GM13976 (cell line): ENCODE data around the gene GPR151.

Experiments used
- DNase-seq: peaks from one replicate; pipeline ENCODE4 v3.0.0; 2012; ENCODE audit warnings: low spot score
- in situ Hi-C: fragments of 300-500 bp; cut with MboI; formaldehyde crosslinking; loops from one replicate; pipeline ENCODE4 v1.12.0; 2022; ENCODE audit warnings: low sequenced_read_pairs, mixed read lengths, inconsistent platforms; ENCODE audit not compliant: unreplicated experiment
- TF ChIP-seq, protein P1 (sequence below): IDR thresholded peaks from 2 replicates; pipeline ENCODE4 v1.5.1; 2012; ENCODE audit warnings: borderline replicate concordance, mild to moderate bottlenecking; ENCODE audit not compliant: insufficient read depth; ENCODE audit errors: extremely low read depth, missing control alignments, control extremely low read depth

Gene GPR151

DNA sequence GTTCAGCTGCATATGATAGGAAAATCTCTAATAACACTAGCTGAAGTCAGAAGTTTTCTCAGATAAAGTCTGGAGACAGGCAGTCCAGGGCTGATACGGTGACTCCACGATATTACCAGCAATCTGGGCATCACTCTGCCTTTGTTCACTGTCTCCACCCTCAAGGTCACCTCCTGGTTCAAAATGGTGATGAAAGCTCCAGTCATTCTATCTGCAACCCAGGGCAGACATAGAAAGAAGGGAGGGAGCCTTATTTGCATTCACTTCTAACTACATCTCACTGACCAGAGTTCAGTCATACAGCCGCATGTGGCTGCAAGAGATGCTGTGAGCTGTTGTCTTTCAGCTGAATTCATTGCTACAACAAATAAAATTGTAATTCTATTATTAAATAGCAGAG lies 22.4 kb upstream of the GPR151 start:
- no peak for DNase-seq
- TF ChIP-seq, protein P1, sequence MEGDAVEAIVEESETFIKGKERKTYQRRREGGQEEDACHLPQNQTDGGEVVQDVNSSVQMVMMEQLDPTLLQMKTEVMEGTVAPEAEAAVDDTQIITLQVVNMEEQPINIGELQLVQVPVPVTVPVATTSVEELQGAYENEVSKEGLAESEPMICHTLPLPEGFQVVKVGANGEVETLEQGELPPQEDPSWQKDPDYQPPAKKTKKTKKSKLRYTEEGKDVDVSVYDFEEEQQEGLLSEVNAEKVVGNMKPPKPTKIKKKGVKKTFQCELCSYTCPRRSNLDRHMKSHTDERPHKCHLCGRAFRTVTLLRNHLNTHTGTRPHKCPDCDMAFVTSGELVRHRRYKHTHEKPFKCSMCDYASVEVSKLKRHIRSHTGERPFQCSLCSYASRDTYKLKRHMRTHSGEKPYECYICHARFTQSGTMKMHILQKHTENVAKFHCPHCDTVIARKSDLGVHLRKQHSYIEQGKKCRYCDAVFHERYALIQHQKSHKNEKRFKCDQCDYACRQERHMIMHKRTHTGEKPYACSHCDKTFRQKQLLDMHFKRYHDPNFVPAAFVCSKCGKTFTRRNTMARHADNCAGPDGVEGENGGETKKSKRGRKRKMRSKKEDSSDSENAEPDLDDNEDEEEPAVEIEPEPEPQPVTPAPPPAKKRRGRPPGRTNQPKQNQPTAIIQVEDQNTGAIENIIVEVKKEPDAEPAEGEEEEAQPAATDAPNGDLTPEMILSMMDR = no peak
- in situ Hi-C loops = loop anchor here (25.0 kb wide), 1 partner anchor 649 kb away; no protein-coding TSS in a partner anchor

DNA sequence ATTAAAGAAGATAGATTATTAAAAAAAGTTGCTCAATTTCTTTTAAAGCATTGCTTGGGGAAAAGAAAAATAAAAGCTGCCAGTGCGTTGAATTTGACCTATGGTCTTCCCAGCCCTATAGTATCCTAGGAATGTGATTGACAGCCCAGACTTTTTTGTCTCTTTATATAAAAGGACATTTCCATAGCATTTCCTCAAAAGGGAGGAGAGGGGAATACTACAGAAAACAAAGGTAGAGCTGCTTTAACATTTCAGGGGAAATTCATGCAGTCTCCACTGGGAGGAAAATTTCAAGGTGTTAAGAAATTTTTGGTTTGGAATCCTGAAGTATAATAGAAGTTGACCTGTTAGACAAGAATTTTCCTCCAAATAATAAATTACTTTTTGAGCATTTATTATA lies 17.9 kb upstream of the GPR151 start:
- in situ Hi-C loops = loop anchor here (25.0 kb wide), 1 partner anchor 653 kb away; no protein-coding TSS in a partner anchor
- no peak for DNase-seq
- TF ChIP-seq, protein P1 = no peak

DNA sequence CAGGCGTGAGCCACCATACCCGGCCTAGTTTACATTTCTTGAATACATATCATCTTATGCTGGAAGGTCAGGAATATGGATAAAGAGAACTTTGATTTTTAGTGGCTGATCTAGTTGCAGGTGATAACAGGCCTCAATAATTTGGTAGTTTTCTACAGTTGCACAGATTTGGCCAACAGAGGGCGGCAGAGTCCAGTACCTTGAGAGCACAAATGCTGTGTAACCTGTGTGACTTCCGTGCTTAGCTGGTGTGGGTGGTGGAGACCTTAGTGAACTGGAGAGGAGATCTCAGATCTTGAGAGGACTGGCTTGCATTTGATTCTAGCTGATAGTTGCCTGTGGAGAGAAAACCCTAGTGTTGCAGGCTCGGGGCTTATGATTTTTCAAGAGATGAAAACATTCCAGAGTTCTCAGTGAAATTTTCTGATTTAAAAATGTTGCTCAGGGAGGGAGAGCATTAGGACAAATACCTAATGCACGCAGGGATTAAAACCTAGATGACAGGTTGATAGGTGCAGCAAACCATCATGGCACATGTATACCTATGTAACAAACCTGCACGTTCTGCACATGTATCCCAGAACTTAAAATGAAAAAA lies 17.4 kb upstream of the GPR151 start:
- peak; percentile 70 for DNase-seq
- TF ChIP-seq, protein P1 = peak; percentile 77
- in situ Hi-C loops = loop anchor here (25.0 kb wide), 1 partner anchor 654 kb away; no protein-coding TSS in a partner anchor

DNA sequence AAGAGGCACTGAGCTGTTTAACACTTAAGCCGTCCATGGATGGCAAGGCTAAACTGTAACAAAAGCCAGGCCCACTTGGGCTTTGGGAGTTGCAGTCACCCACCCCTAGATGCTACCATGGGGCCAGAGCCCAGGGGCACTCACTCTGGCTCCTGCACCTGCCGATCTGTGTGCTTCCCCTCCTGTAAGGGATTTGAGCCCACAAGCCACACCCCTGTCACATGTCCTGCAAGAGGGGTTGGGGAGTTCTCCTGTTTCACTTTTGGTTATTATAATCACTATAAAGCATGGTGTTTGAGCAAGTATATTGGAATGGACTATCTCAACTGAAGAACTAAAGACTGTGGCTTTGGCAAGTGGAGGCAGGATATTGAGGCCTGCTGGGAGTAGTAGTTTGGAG lies 14.0 kb upstream of the GPR151 start:
- in situ Hi-C loops = loop anchor here (25.0 kb wide), 1 partner anchor 657 kb away; no protein-coding TSS in a partner anchor
- TF ChIP-seq, protein P1 = no peak
- DNase-seq = peak; percentile 37

DNA sequence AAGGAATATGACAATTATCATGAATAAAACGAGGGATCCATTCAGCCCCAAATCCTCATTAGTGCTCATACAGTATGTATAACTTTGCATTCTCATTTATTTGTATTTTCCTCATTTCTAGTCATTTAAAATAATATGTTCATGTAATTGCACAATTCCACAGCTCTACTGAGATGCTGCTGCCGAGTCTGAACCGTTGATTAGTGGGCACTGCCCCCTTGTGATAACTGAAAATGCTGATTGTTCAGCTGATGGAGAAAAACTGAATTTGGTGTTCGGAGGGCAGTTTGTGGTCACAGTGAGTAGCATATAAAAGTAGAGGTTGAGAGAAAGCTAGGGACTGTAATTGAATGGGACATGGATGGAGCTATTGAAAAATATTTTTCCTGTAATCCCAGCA lies 12.2 kb upstream of the GPR151 start:
- in situ Hi-C loops = loop anchor here (25.0 kb wide), 1 partner anchor 659 kb away; no protein-coding TSS in a partner anchor
- no peak for DNase-seq
- TF ChIP-seq, protein P1 = no peak

DNA sequence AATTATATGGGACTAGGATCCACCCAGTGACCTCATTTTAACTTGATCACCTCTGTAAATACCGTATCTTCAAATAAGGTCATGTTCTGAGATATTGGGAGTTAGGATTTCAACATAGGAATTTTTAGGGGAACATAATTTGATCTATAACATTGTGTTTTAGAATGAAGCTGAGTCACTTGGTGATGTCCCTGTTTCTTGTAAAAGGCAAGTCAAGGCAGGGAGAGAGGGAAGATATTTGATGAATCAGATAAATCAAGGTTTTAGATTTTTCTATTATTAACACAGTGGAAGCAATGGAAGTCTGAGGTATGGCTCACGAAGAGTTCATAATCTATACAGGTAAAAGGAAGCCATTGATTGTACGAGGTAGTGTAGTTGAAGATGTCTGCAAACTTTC lies 11.8 kb upstream of the GPR151 start:
- TF ChIP-seq, protein P1 = no peak
- in situ Hi-C loops = loop anchor here (25.0 kb wide), 1 partner anchor 660 kb away; no protein-coding TSS in a partner anchor
- DNase-seq = no peak
